ENCODE results near the gene MATCAP1. TPM values are rescaled to one million over a fixed set of nuclear protein-coding genes. Genes with fewer than 3 reads are reported as not detected.

The MATCAP1 gene
- total RNA-seq, 4 donors from 2014 or later: 2.5 to 7.7 (median 4.5) TPM

DNA sequence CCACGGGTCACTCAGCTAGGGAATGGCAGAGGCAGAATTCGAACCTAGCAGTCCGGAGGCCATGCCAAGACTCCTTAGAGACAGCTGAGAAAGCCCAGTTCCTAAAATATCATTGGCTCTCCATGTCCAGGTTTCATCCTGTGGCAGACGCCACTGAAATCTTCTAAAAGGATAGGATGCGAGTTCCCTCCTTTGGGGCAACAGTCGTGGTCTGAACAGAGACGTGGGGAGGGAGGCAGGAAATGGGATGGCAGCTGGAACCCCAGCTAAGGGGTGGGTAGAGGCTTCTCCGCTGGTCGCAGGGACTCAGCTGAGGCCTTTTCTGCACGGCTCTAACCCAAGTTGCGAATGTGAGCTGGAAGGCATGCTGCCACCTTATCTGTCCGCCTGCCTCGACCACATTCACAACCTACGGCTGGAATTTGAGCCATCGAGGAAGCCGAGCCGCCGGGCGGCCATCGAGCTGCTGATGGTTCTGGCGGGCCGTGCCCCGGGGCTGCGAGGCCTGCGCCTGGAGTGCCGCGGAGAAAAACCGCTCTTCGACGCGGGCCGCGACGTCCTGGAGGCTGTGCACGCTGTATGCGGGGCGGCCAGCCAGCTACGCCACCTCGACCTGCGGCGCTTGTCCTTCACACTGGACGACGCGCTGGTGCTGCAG is 21.1 kb downstream of the MATCAP1 start:
- no peaks in the 10 kb centered on the region for H3K9me3 ChIP-seq
- H3K36me3 ChIP-seq: no peaks in the 10 kb centered on the region
- H3K27ac ChIP-seq: peak overlapping the region; percentile 93 to 100 (median 95)
- H3K27me3 ChIP-seq: no peaks in the 10 kb centered on the region
- H3K4me1 ChIP-seq: peaks cover 49 to 51% of the 10 kb centered on the region in 2 donors
- DNase-seq: no peak
- in situ Hi-C loops (cut with MboI; ENCODE audit: low sequenced_read_pairs in 4 of 4) (no loop called here), intact Hi-C loops (cut with DNase I; ENCODE audit: low total_unique reads) (loop anchor here (2.0 to 5.0 kb wide), 2 partner anchors 85 to 212 kb away; partner anchors contain the start of genes FHOD1 and SLC9A5)
- TF ChIP-seq CTCF (IDR thresholded peaks at IDR 0.05 in 4 of 5, conservative IDR thresholded peaks at IDR 0.05 in 1 of 5): no peak
- TF ChIP-seq POLR2A (IDR thresholded peaks at IDR 0.05): no peak
- ATAC-seq: peak in 1 of 2 donors; percentile 5
- peak overlapping the region; percentile 52 to 73 (median 65) for H3K4me3 ChIP-seq

- Histone ChIP-seq H3K27ac (peak overlapping the region; percentile 93 to 100 (median 95)), H3K27me3 (no peaks in the 10 kb centered on the region), H3K36me3 (no peaks in the 10 kb centered on the region), H3K4me1 (peaks cover 49 to 51% of the 10 kb centered on the region in 2 donors), H3K9me3 (no peaks in the 10 kb centered on the region), H3K4me3 (peak overlapping the region; percentile 75 to 87 (median 76))
- intact Hi-C loops (cut with DNase I; ENCODE audit: low total_unique reads) (loop anchor here (2.0 to 5.0 kb wide), 3 partner anchors 86 to 211 kb away; partner anchors contain the start of genes CBFB, FHOD1 and SLC9A5), in situ Hi-C loops (cut with MboI; ENCODE audit: low sequenced_read_pairs in 4 of 4) (no loop called here)
- DNase-seq (peak; percentile 57 to 84), ATAC-seq (peak; percentile 3 to 22)
- TF ChIP-seq POLR2A (IDR thresholded peaks at IDR 0.05) (no peak), CTCF (IDR thresholded peaks at IDR 0.05 in 4 of 5, conservative IDR thresholded peaks at IDR 0.05 in 1 of 5) (peak in 4 of 5 experiments; percentile 18 to 33 (median 22))
Measured at GRCh38 chr16:67161595-67162058, 22.1 kb downstream of the MATCAP1 start.

- in situ Hi-C loops (cut with MboI; ENCODE audit: low sequenced_read_pairs in 4 of 4) (loop anchor here (5.0 to 10.0 kb wide), 4 partner anchors 144 to 194 kb away; partner anchors contain the start of gene CES3 (in 1 of the 4)), intact Hi-C loops (cut with DNase I; ENCODE audit: low total_unique reads) (loop anchor here (1.0 to 2.0 kb wide), 2 partner anchors 25 to 174 kb away; no protein-coding TSS in a partner anchor)
- Histone ChIP-seq H3K27me3 (no peaks in the 10 kb centered on the region), H3K27ac (peak overlapping the region; percentile 93 to 100 (median 95)), H3K4me3 (peak overlapping the region; percentile 75 to 87 (median 76)), H3K4me1 (peaks cover 37 to 44% of the 10 kb centered on the region in 2 donors), H3K9me3 (no peaks in the 10 kb centered on the region), H3K36me3 (no peaks in the 10 kb centered on the region)
- no peak for TF ChIP-seq POLR2A (IDR thresholded peaks at IDR 0.05)
- TF ChIP-seq CTCF (IDR thresholded peaks at IDR 0.05 in 4 of 5, conservative IDR thresholded peaks at IDR 0.05 in 1 of 5): no peak
- ATAC-seq (no peak), DNase-seq (no peak)
Measured at GRCh38 chr16:67158637-67159600, 24.8 kb downstream of the MATCAP1 start.

DNA sequence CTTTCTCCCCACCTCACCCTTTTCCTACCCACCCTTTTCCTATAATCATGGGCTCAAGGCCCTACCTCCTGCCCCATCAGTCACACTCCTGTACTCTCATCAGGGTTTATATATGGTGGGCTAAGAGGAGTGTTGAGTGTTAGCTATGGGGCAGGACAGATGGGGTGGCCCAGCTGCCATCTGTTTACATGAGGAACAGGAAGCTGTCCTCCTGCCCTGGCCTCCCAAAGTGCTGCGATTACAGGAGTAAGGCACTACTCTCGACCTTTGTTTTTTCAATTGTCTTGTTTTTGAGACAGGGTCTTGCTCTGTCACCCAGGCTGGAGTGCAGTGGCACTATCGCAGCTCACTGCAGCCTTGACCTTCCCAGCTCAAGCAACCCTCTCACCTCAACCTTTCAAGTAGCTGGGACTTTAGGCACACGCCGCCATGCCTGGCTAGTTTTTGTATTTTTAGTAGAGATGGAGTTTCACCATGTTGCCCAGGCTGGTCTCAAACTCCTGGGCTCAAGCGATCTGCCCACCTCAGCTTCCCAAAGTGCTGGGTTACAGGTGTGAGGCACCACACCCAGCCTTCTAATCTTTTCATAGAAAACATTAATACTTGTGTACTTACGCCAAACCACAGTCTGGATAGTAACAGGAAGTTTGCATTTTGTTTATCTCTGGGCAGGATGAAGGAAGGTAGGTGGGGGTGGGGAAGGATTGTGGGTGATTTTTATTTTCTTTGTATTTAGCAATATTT is 25.7 kb downstream of the MATCAP1 start:
- ATAC-seq: no peak
- Histone ChIP-seq H3K36me3 (no peaks in the 10 kb centered on the region), H3K4me3 (no peak overlapping the region), H3K27me3 (no peaks in the 10 kb centered on the region), H3K27ac (no peak overlapping the region), H3K4me1 (peaks cover 28 to 36% of the 10 kb centered on the region in 2 donors), H3K9me3 (no peaks in the 10 kb centered on the region)
- TF ChIP-seq POLR2A (IDR thresholded peaks at IDR 0.05): no peak
- no peak for TF ChIP-seq CTCF (IDR thresholded peaks at IDR 0.05 in 4 of 5, conservative IDR thresholded peaks at IDR 0.05 in 1 of 5)
- in situ Hi-C loops (cut with MboI; ENCODE audit: low sequenced_read_pairs in 4 of 4): loop anchor here (5.0 to 10.0 kb wide), 4 partner anchors 143 to 193 kb away; partner anchors contain the start of gene CES3 (in 1 of the 4)
- intact Hi-C loops (cut with DNase I; ENCODE audit: low total_unique reads): loop anchor here (2.0 kb wide), 1 partner anchor 173 kb away; no protein-coding TSS in a partner anchor
- no peak for DNase-seq

All from gastrocnemius medialis (tissue), 4 donors.